K562 (cell line): ENCODE results near the gene APOM. TPM values are rescaled to one million over a fixed set of nuclear protein-coding genes. Genes with fewer than 3 reads are reported as not detected.

ENCODE experiments used
- CTBP1 ChIP-seq: fragments of 450-650 bp; IDR thresholded peaks from 2 replicates; pipeline ENCODE4 v1.6.1; 2016; ENCODE audit warnings: borderline replicate concordance
- DMBX1 ChIP-seq: fragments of 250-450 bp; sonication (Bioruptor Pico); IDR thresholded peaks from 2 replicates; pipeline ENCODE4 v1.8.0; 2022; ENCODE audit warnings: inconsistent platforms, mild to moderate bottlenecking, moderate library complexity, borderline replicate concordance
- ETV6 ChIP-seq, 3 experiments: fragments of 150-350 bp in 1 of 3; sonication (generic) in 1 of 3; formaldehyde crosslinking in 1 of 3; IDR thresholded peaks; 2 replicates each; pipeline versions ENCODE4 v1.6.1 to v1.8.0; 2014 to 2022; ENCODE audit warnings: borderline replicate concordance in 2 of 3, low read depth in 2 of 3, antibody characterized with exemption in 1 of 3, low read length in 1 of 3, mild to moderate bottlenecking in 1 of 3, missing genetic modification reagents in 1 of 3
- GTF2A2 ChIP-seq: IDR thresholded peaks from 2 replicates; pipeline ENCODE4 v1.6.1; 2016; ENCODE audit warnings: mild to moderate bottlenecking, missing genetic modification characterization, missing compliant biosample characterization
- HNRNPLL ChIP-seq: fragments of 200-400 bp; formaldehyde crosslinking; IDR thresholded peaks from 2 replicates; pipeline ENCODE4 v1.6.1; 2017; ENCODE audit warnings: low read length, low read depth, mild to moderate bottlenecking; ENCODE audit not compliant: poor library complexity, severe bottlenecking
- KAT8 ChIP-seq: fragments of 450-650 bp; IDR thresholded peaks from 2 replicates; pipeline ENCODE4 v1.6.1; 2016; ENCODE audit warnings: low read depth, mild to moderate bottlenecking
- SAFB2 ChIP-seq: fragments of 200-400 bp; formaldehyde crosslinking; IDR thresholded peaks from 2 replicates; pipeline ENCODE4 v1.6.1; 2018; ENCODE audit warnings: borderline replicate concordance, low read length, low read depth, moderate library complexity; ENCODE audit not compliant: severe bottlenecking
- SLC30A9 ChIP-seq: fragments of 250-450 bp; sonication (Bioruptor Pico); IDR thresholded peaks from 2 replicates; pipeline ENCODE4 v1.8.0; 2022; ENCODE audit warnings: mild to moderate bottlenecking, moderate library complexity
- SMAD2 ChIP-seq: fragments of 150-350 bp; IDR thresholded peaks from 2 replicates; pipeline ENCODE4 v1.6.1; 2014; ENCODE audit warnings: low read depth, mild to moderate bottlenecking, low read length
- SP1 ChIP-seq: sonication (generic); formaldehyde crosslinking; IDR thresholded peaks from 2 replicates; pipeline ENCODE4 v1.8.1; 2022; ENCODE audit warnings: mild to moderate bottlenecking, missing genetic modification reagents
- TEAD4 ChIP-seq, 2 experiments: sonication (generic) in 1 of 2; formaldehyde crosslinking in 1 of 2; IDR thresholded peaks; 2 replicates each; pipeline versions ENCODE4 v1.6.1 to v1.8.0; 2012 to 2022; ENCODE audit warnings: borderline replicate concordance in 1 of 2, inconsistent platforms in 1 of 2, low read length in 1 of 2, mild to moderate bottlenecking in 1 of 2, missing genetic modification reagents in 1 of 2
- ZKSCAN1 ChIP-seq: fragments of 150-350 bp; IDR thresholded peaks from 2 replicates; pipeline ENCODE4 v1.6.1; 2016; ENCODE audit warnings: low read depth, low read length
- ZNF212 ChIP-seq: fragments of 450-650 bp; formaldehyde crosslinking; IDR thresholded peaks from 2 replicates; pipeline ENCODE4 v1.4.0; 2020; ENCODE audit warnings: mild to moderate bottlenecking
- ZNF263 ChIP-seq: sonication (generic); formaldehyde crosslinking; IDR thresholded peaks from 2 replicates; pipeline ENCODE4 v1.8.0; 2022; ENCODE audit warnings: mild to moderate bottlenecking, missing genetic modification reagents, borderline replicate concordance
- ZNF780A ChIP-seq: fragments of 250-450 bp; sonication (Bioruptor Pico); IDR thresholded peaks from 2 replicates; pipeline ENCODE4 v1.5.0; 2021; ENCODE audit warnings: mild to moderate bottlenecking
- polyA plus RNA-seq, 8 experiments: library from polyadenylated mRNA; depleted of rRNA in 4 of 8; stranded (reverse) in 5 of 8; unstranded in 3 of 8; fragments of >200 nt; fragmentation: Nextera tagmentation in 2 of 8; fragmentation: Illumina TruSeq in 1 of 8; extraction: Ambion mirVana in 2 of 8; extraction: Trizol in 1 of 8; gene quantifications; 2 replicates each; pipeline versions ENCODE4 v1.2.1 to v1.2.3, GENCODE V29; 2011 to 2014; ENCODE audit warnings: inconsistent platforms in 1 of 8, missing spikeins in 1 of 8
- total RNA-seq, 7 experiments: library from RNA; depleted of rRNA in 6 of 7; stranded (reverse); fragments of >200 nt in 6 of 7; fragmentation: Illumina TruSeq in 2 of 7; extraction: Trizol in 2 of 7; gene quantifications; 2 replicates each; pipeline versions ENCODE4 v1.2.1 to v1.2.3, GENCODE V29; 2011 to 2021; ENCODE audit warnings: low replicate concordance in 1 of 7
- TF ChIP-seq, protein P1 (sequence below), 2 experiments: fragments of 150-350 bp in 1 of 2; IDR thresholded peaks; 2 replicates each; pipeline ENCODE4 v1.6.1; 2012 to 2016; ENCODE audit warnings: low read depth in 2 of 2, low read length in 2 of 2, mild to moderate bottlenecking in 1 of 2, moderate library complexity in 1 of 2
- TF ChIP-seq, protein P2 (sequence below): fragments of 450-650 bp; formaldehyde crosslinking; IDR thresholded peaks from 2 replicates; pipeline ENCODE4 v1.4.0; 2020; ENCODE audit warnings: mild to moderate bottlenecking, mixed read lengths
- TF ChIP-seq, protein P3 (sequence below): fragments of 250-450 bp; sonication (Bioruptor Pico); IDR thresholded peaks from 2 replicates; pipeline ENCODE4 v1.4.0; 2020
- TF ChIP-seq, protein P4 (sequence below): fragments of 250-450 bp; sonication (Bioruptor Pico); IDR thresholded peaks from 2 replicates; pipeline ENCODE4 v1.9.0; 2021; ENCODE audit warnings: mild to moderate bottlenecking

Gene APOM
- total and polyA plus RNA-seq, 9 of the 15 experiments (the other 6 are each of a cell fraction or from before 2014, with no cell fraction given): 5.7 to 24.3 (median 10.4) TPM

DNA sequence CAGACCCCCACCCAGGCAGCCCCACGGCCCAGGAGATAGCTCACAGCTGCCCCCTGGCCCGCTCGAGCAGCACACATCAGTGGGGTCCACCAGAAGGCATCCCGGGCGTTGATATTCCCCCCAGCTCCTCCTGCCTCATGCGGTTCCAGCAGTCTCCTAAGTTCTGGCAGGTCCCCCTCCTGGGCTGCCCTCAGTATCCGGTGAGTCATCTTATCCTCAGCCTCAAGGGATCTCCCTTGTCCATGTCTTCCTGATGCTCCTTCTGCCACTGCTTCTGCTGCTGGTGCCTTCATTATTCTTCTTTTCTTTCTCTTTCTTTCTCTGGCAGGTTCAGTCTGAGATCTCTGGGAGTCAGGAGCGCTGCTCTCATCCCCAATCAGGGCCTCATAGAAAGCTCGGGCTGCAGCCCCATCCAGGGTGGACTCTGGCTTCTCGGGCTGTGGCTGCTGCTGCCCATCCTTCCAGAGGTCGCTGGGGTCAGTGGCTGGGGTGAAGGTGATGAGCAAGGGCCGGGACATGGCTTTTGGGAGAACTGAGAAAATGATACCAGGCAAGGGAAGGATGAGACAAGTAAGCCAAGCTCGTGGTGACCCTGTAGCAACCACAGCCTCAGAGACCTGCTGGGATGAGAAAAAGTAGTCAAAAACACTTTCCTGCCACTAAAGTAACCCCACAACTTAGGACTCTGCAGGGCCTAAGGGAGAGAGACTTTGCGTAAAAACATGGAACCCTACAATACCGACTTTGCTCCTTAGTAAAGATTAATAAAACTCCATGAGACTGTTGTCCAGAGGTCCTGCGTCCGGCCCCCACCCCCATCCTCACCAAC, 8.5 kb downstream of the APOM start (continued):
- TF ChIP-seq CTBP1 (peak; percentile 97), SMAD2 (no peak), SP1 (CRISPR knock-in tag) (no peak; the same call in none of the 2 replicates), ZNF212 (no peak), GTF2A2 (no peak), ETV6 (IDR thresholded peaks at IDR 0.05; ENCODE audit: borderline replicate concordance in 1 of 2, low read depth in 2 of 2, low read length in 1 of 2) (no peak), ETV6 (CRISPR knock-in tag; IDR thresholded peaks at IDR 0.05; ENCODE audit: borderline replicate concordance) (no peak), HNRNPLL (no peak), KAT8 (no peak), SLC30A9 (CRISPR knock-in tag) (no peak), DMBX1 (CRISPR knock-in tag) (no peak; the same call in 1 of the 2 replicates), TEAD4 (IDR thresholded peaks at IDR 0.05; ENCODE audit: low read length) (peak; percentile 47; the same call in 1 of the 2 replicates), TEAD4 (CRISPR knock-in tag; IDR thresholded peaks at IDR 0.05; ENCODE audit: borderline replicate concordance) (no peak), ZKSCAN1 (no peak), ZNF263 (CRISPR knock-in tag) (0 out of 2 replicates have a peak, but pooled peaks have one; percentile 45), SAFB2 (no peak), ZNF780A (CRISPR knock-in tag) (no peak)
- TF ChIP-seq, protein P1, sequence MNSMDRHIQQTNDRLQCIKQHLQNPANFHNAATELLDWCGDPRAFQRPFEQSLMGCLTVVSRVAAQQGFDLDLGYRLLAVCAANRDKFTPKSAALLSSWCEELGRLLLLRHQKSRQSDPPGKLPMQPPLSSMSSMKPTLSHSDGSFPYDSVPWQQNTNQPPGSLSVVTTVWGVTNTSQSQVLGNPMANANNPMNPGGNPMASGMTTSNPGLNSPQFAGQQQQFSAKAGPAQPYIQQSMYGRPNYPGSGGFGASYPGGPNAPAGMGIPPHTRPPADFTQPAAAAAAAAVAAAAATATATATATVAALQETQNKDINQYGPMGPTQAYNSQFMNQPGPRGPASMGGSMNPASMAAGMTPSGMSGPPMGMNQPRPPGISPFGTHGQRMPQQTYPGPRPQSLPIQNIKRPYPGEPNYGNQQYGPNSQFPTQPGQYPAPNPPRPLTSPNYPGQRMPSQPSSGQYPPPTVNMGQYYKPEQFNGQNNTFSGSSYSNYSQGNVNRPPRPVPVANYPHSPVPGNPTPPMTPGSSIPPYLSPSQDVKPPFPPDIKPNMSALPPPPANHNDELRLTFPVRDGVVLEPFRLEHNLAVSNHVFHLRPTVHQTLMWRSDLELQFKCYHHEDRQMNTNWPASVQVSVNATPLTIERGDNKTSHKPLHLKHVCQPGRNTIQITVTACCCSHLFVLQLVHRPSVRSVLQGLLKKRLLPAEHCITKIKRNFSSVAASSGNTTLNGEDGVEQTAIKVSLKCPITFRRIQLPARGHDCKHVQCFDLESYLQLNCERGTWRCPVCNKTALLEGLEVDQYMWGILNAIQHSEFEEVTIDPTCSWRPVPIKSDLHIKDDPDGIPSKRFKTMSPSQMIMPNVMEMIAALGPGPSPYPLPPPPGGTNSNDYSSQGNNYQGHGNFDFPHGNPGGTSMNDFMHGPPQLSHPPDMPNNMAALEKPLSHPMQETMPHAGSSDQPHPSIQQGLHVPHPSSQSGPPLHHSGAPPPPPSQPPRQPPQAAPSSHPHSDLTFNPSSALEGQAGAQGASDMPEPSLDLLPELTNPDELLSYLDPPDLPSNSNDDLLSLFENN (IDR thresholded peaks at IDR 0.05; ENCODE audit: low read depth in 2 of 2, low read length in 2 of 2): peak in 1 of 2 experiments; percentile 27; a peak in 1 of 4 replicates
- TF ChIP-seq, protein P2, sequence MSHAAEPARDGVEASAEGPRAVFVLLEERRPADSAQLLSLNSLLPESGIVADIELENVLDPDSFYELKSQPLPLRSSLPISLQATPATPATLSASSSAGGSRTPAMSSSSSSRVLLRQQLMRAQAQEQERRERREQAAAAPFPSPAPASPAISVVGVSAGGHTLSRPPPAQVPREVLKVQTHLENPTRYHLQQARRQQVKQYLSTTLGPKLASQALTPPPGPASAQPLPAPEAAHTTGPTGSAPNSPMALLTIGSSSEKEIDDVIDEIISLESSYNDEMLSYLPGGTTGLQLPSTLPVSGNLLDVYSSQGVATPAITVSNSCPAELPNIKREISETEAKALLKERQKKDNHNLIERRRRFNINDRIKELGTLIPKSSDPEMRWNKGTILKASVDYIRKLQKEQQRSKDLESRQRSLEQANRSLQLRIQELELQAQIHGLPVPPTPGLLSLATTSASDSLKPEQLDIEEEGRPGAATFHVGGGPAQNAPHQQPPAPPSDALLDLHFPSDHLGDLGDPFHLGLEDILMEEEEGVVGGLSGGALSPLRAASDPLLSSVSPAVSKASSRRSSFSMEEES (CRISPR knock-in tag): no peak
- TF ChIP-seq, protein P3, sequence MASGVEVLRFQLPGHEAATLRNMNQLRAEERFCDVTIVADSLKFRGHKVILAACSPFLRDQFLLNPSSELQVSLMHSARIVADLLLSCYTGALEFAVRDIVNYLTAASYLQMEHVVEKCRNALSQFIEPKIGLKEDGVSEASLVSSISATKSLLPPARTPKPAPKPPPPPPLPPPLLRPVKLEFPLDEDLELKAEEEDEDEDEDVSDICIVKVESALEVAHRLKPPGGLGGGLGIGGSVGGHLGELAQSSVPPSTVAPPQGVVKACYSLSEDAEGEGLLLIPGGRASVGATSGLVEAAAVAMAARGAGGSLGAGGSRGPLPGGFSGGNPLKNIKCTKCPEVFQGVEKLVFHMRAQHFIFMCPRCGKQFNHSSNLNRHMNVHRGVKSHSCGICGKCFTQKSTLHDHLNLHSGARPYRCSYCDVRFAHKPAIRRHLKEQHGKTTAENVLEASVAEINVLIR (CRISPR knock-in tag): no peak
- TF ChIP-seq, protein P4, sequence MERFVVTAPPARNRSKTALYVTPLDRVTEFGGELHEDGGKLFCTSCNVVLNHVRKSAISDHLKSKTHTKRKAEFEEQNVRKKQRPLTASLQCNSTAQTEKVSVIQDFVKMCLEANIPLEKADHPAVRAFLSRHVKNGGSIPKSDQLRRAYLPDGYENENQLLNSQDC (CRISPR knock-in tag): no peak
